K562 (cell line): ENCODE measurements around the gene MED13L. TPM values are rescaled to one million over a fixed set of nuclear protein-coding genes. Genes with fewer than 3 reads are reported as not detected.

Experiments
- ATAC-seq: fragments of 200-7000 bp; cut with Tn5 transposase; 3 replicates; pipeline ENCODE4 v1.9.1; 2020; ENCODE audit warnings: moderate library complexity
- BruUV-seq: library from RNA; stranded (reverse); fragments of 400-500 nt; replicated peaks from 2 replicates; lab custom pipeline; 2021; lab: Mats Ljungman, UMichigan
- CTCF ChIA-PET: fragments of 300-600 bp; formaldehyde crosslinking; extraction: SDS; loops from one replicate; lab custom pipeline; 2021; ENCODE audit warnings: low intra/inter-chr PET ratio; lab: Yijun Ruan, JAX
- POLR2A ChIA-PET: fragments of 300-600, 350-650 bp; sonication (Branson Sonifier 250); formaldehyde crosslinking; extraction: SDS; loops from one replicate; lab custom pipeline; 2021; ENCODE audit warnings: antibody characterized with exemption, inconsistent platforms; lab: Yijun Ruan, JAX
- DNase-seq, 4 experiments: peaks; one replicate each; pipeline versions ENCODE4 v3.0.0 to v3.0.0-alpha.2; 2011 to 2018; ENCODE audit warnings: low spot score in 3 of 4, mixed read lengths in 3 of 4; ENCODE audit errors: extremely low read depth in 1 of 4
- FAIRE-seq: peaks from 2 replicates; lab custom pipeline; 2011; peaks lifted over from hg19 to GRCh38; lab: Jason Lieb, UNC
- H2AFZ ChIP-seq: 2 replicates; pipeline ENCODE4 v1.6.0; 2011; ENCODE audit warnings: low read depth, low read length, control low read depth, inconsistent platforms
- H3K27ac ChIP-seq: fragments of 200-600 bp; 3 replicates; pipeline ENCODE4 v1.8.0; 2011; ENCODE audit warnings: low read depth, mild to moderate bottlenecking, control low read depth, inconsistent platforms, low read length, moderate library complexity, mixed read lengths; ENCODE audit errors: extremely low read depth
- H3K27me3 ChIP-seq, 2 experiments: fragments of 300-600 bp in 1 of 2; 2 replicates in 1 of 2; 3 replicates in 1 of 2; pipeline versions ENCODE4 v1.6.0 to v1.8.0; 2011; ENCODE audit warnings: inconsistent platforms in 2 of 2, low read length in 2 of 2, mild to moderate bottlenecking in 1 of 2, mixed read lengths in 1 of 2, moderate library complexity in 1 of 2; ENCODE audit not compliant: control insufficient read depth in 2 of 2, insufficient read depth in 2 of 2
- H3K36me3 ChIP-seq: fragments of 300-600 bp; 3 replicates; pipeline ENCODE4 v1.8.0; 2011; ENCODE audit warnings: mild to moderate bottlenecking, low read length, inconsistent platforms; ENCODE audit not compliant: control insufficient read depth, insufficient read depth
- H3K4me1 ChIP-seq, 2 experiments: fragments of 200-600 bp in 1 of 2; replicated peaks in 1 of 2; 2 replicates in 1 of 2; 3 replicates in 1 of 2; pipeline versions ENCODE4 v1.5.1 to v1.8.0; 2011; ENCODE audit warnings: inconsistent platforms in 2 of 2, low read length in 2 of 2, mild to moderate bottlenecking in 1 of 2, mixed read lengths in 1 of 2, moderate library complexity in 1 of 2; ENCODE audit not compliant: control insufficient read depth in 2 of 2, insufficient read depth in 2 of 2
- H3K4me2 ChIP-seq: 2 replicates; pipeline ENCODE4 v1.6.1; 2011; ENCODE audit warnings: low read length, control low read depth, inconsistent platforms, mixed read lengths; ENCODE audit not compliant: insufficient read depth
- H3K4me3 ChIP-seq: fragments of 200-600 bp; sonication (generic), shearing (Covaris generic); 2 replicates; pipeline ENCODE4 v1.5.1; 2016; ENCODE audit warnings: control low read depth, inconsistent platforms
- H3K79me2 ChIP-seq: fragments of 200-600 bp; 3 replicates; pipeline ENCODE4 v1.8.0; 2011; ENCODE audit warnings: low read length, inconsistent platforms; ENCODE audit not compliant: control insufficient read depth, insufficient read depth
- H3K9ac ChIP-seq, 2 experiments: 2 replicates each; pipeline versions ENCODE4 v1.6.0 to v1.6.1; 2011; ENCODE audit warnings: low read depth in 2 of 2, low read length in 2 of 2, control low read depth in 1 of 2, inconsistent platforms in 1 of 2, mild to moderate bottlenecking in 1 of 2, mixed read lengths in 1 of 2; ENCODE audit not compliant: insufficient read depth in 1 of 2
- H3K9me1 ChIP-seq: one replicate; pipeline ENCODE4 v1.6.0; 2011; ENCODE audit warnings: inconsistent platforms, mild to moderate bottlenecking, low read length, moderate library complexity; ENCODE audit not compliant: control insufficient read depth, insufficient read depth
- H3K9me3 ChIP-seq: replicated peaks from 2 replicates; pipeline ENCODE4 v1.5.1; 2011; ENCODE audit warnings: low read depth, low read length, inconsistent platforms; ENCODE audit not compliant: control insufficient read depth, insufficient read depth
- H4K20me1 ChIP-seq: replicated peaks from 2 replicates; pipeline ENCODE4 v1.6.1; 2011; ENCODE audit warnings: low read length, inconsistent platforms, mixed read lengths; ENCODE audit not compliant: control insufficient read depth, insufficient read depth
- C11orf30 ChIP-seq: fragments of 450-650 bp; IDR thresholded peaks from 2 replicates; pipeline ENCODE4 v1.6.1; 2016; ENCODE audit warnings: low read depth, mild to moderate bottlenecking
- COPS2 ChIP-seq: fragments of 450-650 bp; conservative IDR thresholded peaks from 2 replicates; pipeline ENCODE4 v1.6.1; 2016; ENCODE audit warnings: mild to moderate bottlenecking, moderate library complexity
- FOXJ2 ChIP-seq: fragments of 200-800 bp; sonication (Bioruptor generic); IDR thresholded peaks from 2 replicates; pipeline ENCODE4 v1.6.1; 2016; ENCODE audit warnings: missing genetic modification characterization, missing compliant biosample characterization
- HDAC8 ChIP-seq: fragments of 450-650 bp; IDR thresholded peaks from 2 replicates; pipeline ENCODE4 v1.6.1; 2016; ENCODE audit warnings: mild to moderate bottlenecking, missing genetic modification characterization, moderate library complexity, missing compliant biosample characterization
- JUN ChIP-seq, 2 experiments: sonication (generic) in 1 of 2; formaldehyde crosslinking in 1 of 2; IDR thresholded peaks; 2 replicates each; pipeline versions ENCODE4 v1.6.1 to v1.8.0; 2012 to 2022; ENCODE audit warnings: borderline replicate concordance in 2 of 2, mild to moderate bottlenecking in 2 of 2, improper control_type of control experiment in 1 of 2, low read depth in 1 of 2, low read length in 1 of 2, missing genetic modification reagents in 1 of 2
- KLF10 ChIP-seq: fragments of 250-450 bp; sonication (Bioruptor Pico); IDR thresholded peaks from 2 replicates; pipeline ENCODE4 v1.6.1; 2021; ENCODE audit warnings: matching md5 sums
- PPARD ChIP-seq: fragments of 250-450 bp; sonication (Bioruptor Pico); IDR thresholded peaks from 2 replicates; pipeline ENCODE4 v1.8.0; 2022; ENCODE audit warnings: inconsistent platforms, mild to moderate bottlenecking, moderate library complexity
- ZNF436 ChIP-seq: fragments of 250-450, 450-650 bp; sonication (Bioruptor Pico); formaldehyde crosslinking; IDR thresholded peaks from 2 replicates; pipeline ENCODE4 v1.7.0; 2020; ENCODE audit warnings: mild to moderate bottlenecking
- ZNF586 ChIP-seq: fragments of 450-650 bp; formaldehyde crosslinking; conservative IDR thresholded peaks from 2 replicates; pipeline ENCODE4 v1.4.0; 2020; ENCODE audit warnings: mild to moderate bottlenecking, moderate library complexity
- WGBS: fragments of 100-300 bp; shearing (Covaris generic); methylation state at CpG from one replicate; pipeline ENCODE4 v1.1.6; 2016; ENCODE audit warnings: low coverage, mixed read lengths; ENCODE audit not compliant: insufficient coverage; ENCODE audit errors: missing lambda C conversion rate; 5-methylcytosine and 5-hydroxymethylcytosine counted together
- in situ Hi-C: fragments of 300-500 bp; cut with MboI; formaldehyde crosslinking; loops from 4 replicates; pipeline ENCODE4 v1.15.0; 2018; ENCODE audit warnings: inconsistent platforms, mixed read lengths
- intact Hi-C: fragments of 100-400 bp; cut with micrococcal nuclease; formaldehyde crosslinking; loops from 2 replicates; pipeline ENCODE4 v1.14.2; 2022
- polyA plus RNA-seq, 8 experiments: library from polyadenylated mRNA; depleted of rRNA in 4 of 8; stranded (reverse) in 5 of 8; unstranded in 3 of 8; fragments of >200 nt; fragmentation: Nextera tagmentation in 2 of 8; fragmentation: Illumina TruSeq in 1 of 8; extraction: Ambion mirVana in 2 of 8; extraction: Trizol in 1 of 8; gene quantifications; 2 replicates each; pipeline versions ENCODE4 v1.2.1 to v1.2.3, GENCODE V29; 2011 to 2014; ENCODE audit warnings: inconsistent platforms in 1 of 8, missing spikeins in 1 of 8
- total RNA-seq, 7 experiments: library from RNA; depleted of rRNA in 6 of 7; stranded (reverse); fragments of >200 nt in 6 of 7; fragmentation: Illumina TruSeq in 2 of 7; extraction: Trizol in 2 of 7; gene quantifications; 2 replicates each; pipeline versions ENCODE4 v1.2.1 to v1.2.3, GENCODE V29; 2011 to 2021; ENCODE audit warnings: low replicate concordance in 1 of 7
- TF ChIP-seq, protein P1 (sequence below): fragments of 250-450 bp; sonication (Bioruptor Pico); IDR thresholded peaks from 2 replicates; pipeline ENCODE4 v1.5.0; 2020; ENCODE audit warnings: mild to moderate bottlenecking
- TF ChIP-seq, protein P2 (sequence below): fragments of 450-650 bp; IDR thresholded peaks from 2 replicates; pipeline ENCODE4 v1.6.1; 2016; ENCODE audit warnings: mild to moderate bottlenecking

MED13L gene
- total and polyA plus RNA-seq, 9 of the 15 experiments (the other 6 are each of a cell fraction or from before 2014, with no cell fraction given) = 13.4 to 90.3 (median 36.9) TPM

DNA sequence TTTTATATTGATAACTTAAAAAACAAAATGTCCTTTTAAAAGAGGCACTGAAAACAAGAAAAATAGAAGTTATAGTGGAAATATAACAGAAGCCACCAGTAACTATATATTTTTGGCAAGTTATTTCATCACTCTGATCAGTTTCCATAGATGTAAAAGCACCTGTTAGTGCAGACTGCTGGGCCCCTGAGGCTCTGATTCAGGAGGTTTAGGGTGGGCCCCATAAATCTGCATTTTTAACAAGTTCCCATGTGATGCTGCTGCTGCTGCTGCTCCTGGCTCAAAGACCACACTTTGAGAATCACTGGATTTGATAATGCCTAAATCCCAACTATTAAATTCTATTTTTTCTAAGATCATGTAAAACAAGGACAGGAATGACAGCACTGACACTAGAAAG is 251.1 kb downstream of the MED13L start:
- DNase-seq = no peak
- no peak overlapping the region for H3K27ac ChIP-seq
- ChIA-PET CTCF (no interaction called here), POLR2A (interaction anchor here (1.0 kb wide), 2 partner anchors 10 to 13 kb away, joined by 3 read pairs; no protein-coding TSS in a partner anchor)
- H3K27me3 ChIP-seq = no peaks in the 10 kb centered on the region
- peaks cover 82% of the 10 kb centered on the region for H3K79me2 ChIP-seq
- no peaks in the 10 kb centered on the region for H3K9me1 ChIP-seq
- H3K9me3 ChIP-seq = no peaks in the 10 kb centered on the region
- intact Hi-C loops (no loop called here), in situ Hi-C loops (no loop called here)
- no peak for FAIRE-seq
- no peak overlapping the region for H3K4me2 ChIP-seq
- no peak for TF ChIP-seq C11orf30
- peaks cover 10% of the 10 kb centered on the region; the same call in 1 of the 3 replicates for H3K36me3 ChIP-seq
- no peak overlapping the region for H3K9ac ChIP-seq
- no peaks in the 10 kb centered on the region for H3K4me1 ChIP-seq
- no peaks in the 10 kb centered on the region; the same call in 1 of the 2 replicates for H4K20me1 ChIP-seq
- BruUV-seq = no TSS peak
- H3K4me3 ChIP-seq = no peak overlapping the region
- no peak for ATAC-seq
- H2AFZ ChIP-seq = no peak overlapping the region

DNA sequence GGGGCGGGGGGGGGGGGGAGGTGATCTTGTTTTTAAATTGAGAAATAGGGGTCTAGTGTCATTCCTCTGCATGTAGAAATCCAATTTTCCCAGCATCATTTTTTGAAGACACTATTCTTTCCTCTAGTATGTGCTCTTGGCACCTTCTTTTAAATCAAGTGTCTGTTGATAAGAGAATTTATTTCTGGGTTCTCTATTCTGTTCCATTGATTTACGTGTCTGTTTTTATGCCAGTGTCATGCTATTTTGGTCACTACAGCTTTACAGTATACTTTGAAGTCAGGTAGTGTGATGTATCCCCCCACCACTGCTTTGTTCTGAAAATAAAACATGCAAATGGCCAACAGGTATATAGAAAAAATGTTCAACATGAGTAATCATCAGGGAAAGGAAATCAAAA is 252.7 kb downstream of the MED13L start:
- Histone ChIP-seq H3K4me1 (no peaks in the 10 kb centered on the region), H3K4me2 (no peak overlapping the region), H3K4me3 (no peak overlapping the region), H3K27ac (no peak overlapping the region), H2AFZ (no peak overlapping the region), H3K79me2 (peaks cover 74% of the 10 kb centered on the region), H3K9me3 (no peaks in the 10 kb centered on the region), H3K9ac (no peak overlapping the region), H3K27me3 (no peaks in the 10 kb centered on the region), H4K20me1 (no peaks in the 10 kb centered on the region; the same call in 1 of the 2 replicates), H3K36me3 (peaks cover 23% of the 10 kb centered on the region; the same call in 2 of the 3 replicates), H3K9me1 (no peaks in the 10 kb centered on the region)
- intact Hi-C loops (no loop called here), in situ Hi-C loops (no loop called here)
- no peak for DNase-seq
- POLR2A ChIA-PET = no interaction called here
- WGBS = 54% methylated on average over 2 of the region's 2 CpGs
- FAIRE-seq = no peak
- no peak for ATAC-seq
- no TSS peak for BruUV-seq
- CTCF ChIA-PET = no interaction called here
- TF ChIP-seq JUN (IDR thresholded peaks at IDR 0.05; ENCODE audit: borderline replicate concordance, low read depth, low read length) = no peak
- TF ChIP-seq JUN (CRISPR knock-in tag; IDR thresholded peaks at IDR 0.05; ENCODE audit: borderline replicate concordance) = no peak
- TF ChIP-seq ZNF436 = no peak
- TF ChIP-seq, protein P1, sequence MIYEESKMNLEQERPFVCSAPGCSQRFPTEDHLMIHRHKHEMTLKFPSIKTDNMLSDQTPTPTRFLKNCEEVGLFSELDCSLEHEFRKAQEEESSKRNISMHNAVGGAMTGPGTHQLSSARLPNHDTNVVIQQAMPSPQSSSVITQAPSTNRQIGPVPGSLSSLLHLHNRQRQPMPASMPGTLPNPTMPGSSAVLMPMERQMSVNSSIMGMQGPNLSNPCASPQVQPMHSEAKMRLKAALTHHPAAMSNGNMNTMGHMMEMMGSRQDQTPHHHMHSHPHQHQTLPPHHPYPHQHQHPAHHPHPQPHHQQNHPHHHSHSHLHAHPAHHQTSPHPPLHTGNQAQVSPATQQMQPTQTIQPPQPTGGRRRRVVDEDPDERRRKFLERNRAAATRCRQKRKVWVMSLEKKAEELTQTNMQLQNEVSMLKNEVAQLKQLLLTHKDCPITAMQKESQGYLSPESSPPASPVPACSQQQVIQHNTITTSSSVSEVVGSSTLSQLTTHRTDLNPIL (CRISPR knock-in tag) = no peak
- no peak for TF ChIP-seq KLF10 (CRISPR knock-in tag)
- TF ChIP-seq HDAC8 (tag) = no peak
- TF ChIP-seq PPARD = no peak
- TF ChIP-seq FOXJ2 (tag) = no peak
- TF ChIP-seq, protein P2, sequence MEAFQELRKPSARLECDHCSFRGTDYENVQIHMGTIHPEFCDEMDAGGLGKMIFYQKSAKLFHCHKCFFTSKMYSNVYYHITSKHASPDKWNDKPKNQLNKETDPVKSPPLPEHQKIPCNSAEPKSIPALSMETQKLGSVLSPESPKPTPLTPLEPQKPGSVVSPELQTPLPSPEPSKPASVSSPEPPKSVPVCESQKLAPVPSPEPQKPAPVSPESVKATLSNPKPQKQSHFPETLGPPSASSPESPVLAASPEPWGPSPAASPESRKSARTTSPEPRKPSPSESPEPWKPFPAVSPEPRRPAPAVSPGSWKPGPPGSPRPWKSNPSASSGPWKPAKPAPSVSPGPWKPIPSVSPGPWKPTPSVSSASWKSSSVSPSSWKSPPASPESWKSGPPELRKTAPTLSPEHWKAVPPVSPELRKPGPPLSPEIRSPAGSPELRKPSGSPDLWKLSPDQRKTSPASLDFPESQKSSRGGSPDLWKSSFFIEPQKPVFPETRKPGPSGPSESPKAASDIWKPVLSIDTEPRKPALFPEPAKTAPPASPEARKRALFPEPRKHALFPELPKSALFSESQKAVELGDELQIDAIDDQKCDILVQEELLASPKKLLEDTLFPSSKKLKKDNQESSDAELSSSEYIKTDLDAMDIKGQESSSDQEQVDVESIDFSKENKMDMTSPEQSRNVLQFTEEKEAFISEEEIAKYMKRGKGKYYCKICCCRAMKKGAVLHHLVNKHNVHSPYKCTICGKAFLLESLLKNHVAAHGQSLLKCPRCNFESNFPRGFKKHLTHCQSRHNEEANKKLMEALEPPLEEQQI = no peak
- TF ChIP-seq ZNF586 = no peak
- no peak for TF ChIP-seq COPS2
